MCF 10A (cell line): Measurements from ENCODE around the gene SLC22A23. TPM values are rescaled to one million over a fixed set of nuclear protein-coding genes. Genes with fewer than 3 reads are reported as not detected.

Source experiments
- BruUV-seq: library from RNA; stranded (reverse); fragments of 400-500 nt; replicated peaks from 2 replicates; lab custom pipeline; 2021; lab: Mats Ljungman, UMichigan
- CTCF ChIA-PET: fragments of 300-600 bp; sonication (Branson Sonifier 250); formaldehyde crosslinking; extraction: SDS; loops from one replicate; lab custom pipeline; 2021; ENCODE audit warnings: antibody characterized with exemption, inconsistent platforms; lab: Yijun Ruan, JAX
- POLR2A ChIA-PET: fragments of 300-600, 350-650 bp; sonication (Branson Sonifier 250); formaldehyde crosslinking; extraction: SDS; loops from one replicate; lab custom pipeline; 2020; ENCODE audit warnings: antibody characterized with exemption, inconsistent platforms; lab: Yijun Ruan, JAX
- DNase-seq: peaks from one replicate; pipeline ENCODE4 v3.0.0-alpha.2; 2018; ENCODE audit not compliant: unreplicated experiment
- H3K27ac Mint-ChIP-seq: one replicate; pipeline ENCODE4 v1.8.0; 2022; ENCODE audit warnings: mild to moderate bottlenecking, low read depth, mixed read lengths; ENCODE audit not compliant: unreplicated experiment
- H3K27me3 Mint-ChIP-seq: one replicate; pipeline ENCODE4 v1.8.0; 2022; ENCODE audit warnings: mixed read lengths; ENCODE audit not compliant: insufficient read depth, unreplicated experiment
- H3K36me3 Mint-ChIP-seq: one replicate; pipeline ENCODE4 v1.8.0; 2022; ENCODE audit warnings: mild to moderate bottlenecking, moderate library complexity, mixed read lengths; ENCODE audit not compliant: insufficient read depth, unreplicated experiment
- H3K4me1 Mint-ChIP-seq: one replicate; pipeline ENCODE4 v1.8.0; 2022; ENCODE audit warnings: mixed read lengths; ENCODE audit not compliant: insufficient read depth, unreplicated experiment
- H3K4me3 Mint-ChIP-seq: one replicate; pipeline ENCODE4 v1.8.0; 2022; ENCODE audit warnings: mild to moderate bottlenecking, moderate library complexity, mixed read lengths; ENCODE audit not compliant: unreplicated experiment
- H3K9me3 Mint-ChIP-seq: one replicate; pipeline ENCODE4 v1.8.0; 2022; ENCODE audit warnings: mixed read lengths; ENCODE audit not compliant: unreplicated experiment
- CTCF ChIP-seq: fragments of 200-600 bp; IDR thresholded peaks from one replicate; pipeline ENCODE4 v1.8.0; 2022; ENCODE audit warnings: antibody characterized with exemption, mild to moderate bottlenecking; ENCODE audit not compliant: unreplicated experiment
- intact Hi-C: fragments of 100-400 bp; cut with micrococcal nuclease; formaldehyde crosslinking; loops from 2 replicates; pipeline ENCODE4 v1.14.1; 2022
- total RNA-seq: library from RNA; stranded (reverse); gene quantifications from 2 replicates; pipeline ENCODE4 v1.2.3, GENCODE V29; 2022

Gene SLC22A23
- total RNA-seq, 1 experiment from 2014 or later, result 11.9 TPM

DNA sequence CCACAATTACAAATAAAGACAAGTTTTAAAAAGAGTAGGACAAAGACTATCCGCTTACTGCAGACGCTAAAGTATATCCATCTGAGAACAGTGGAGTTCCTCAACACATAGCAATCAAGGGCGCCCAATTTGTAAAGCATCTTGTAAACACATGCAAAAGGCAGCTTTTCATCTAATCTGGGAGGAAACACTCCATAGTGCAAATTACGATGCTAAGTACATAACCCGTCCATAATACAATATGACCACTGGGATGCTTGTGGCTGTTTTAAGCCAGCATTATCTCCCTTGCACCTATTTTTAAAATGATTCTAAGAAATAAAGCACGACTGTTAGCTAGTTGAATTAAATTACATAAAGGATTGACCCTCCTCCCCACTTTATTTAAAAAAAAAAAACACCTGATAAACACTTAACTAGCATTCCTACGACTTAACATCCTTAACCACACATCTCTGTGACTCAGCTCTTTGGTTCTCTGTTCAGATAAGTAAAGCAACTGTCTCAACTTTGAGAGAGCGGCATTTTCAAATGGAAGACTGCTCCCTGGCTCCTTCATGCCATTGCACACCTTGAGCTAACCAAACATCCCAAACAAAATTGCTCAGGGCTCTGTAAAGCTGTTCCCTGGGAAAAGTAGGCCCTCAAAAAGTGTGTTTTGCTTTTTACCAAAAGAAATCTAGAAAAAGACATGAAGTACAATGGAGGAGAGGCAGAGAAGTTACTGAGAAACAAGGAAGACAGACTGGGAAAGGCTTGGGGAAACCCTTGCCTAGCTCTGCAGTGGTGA, 14.2 kb downstream of the SLC22A23 start:
- CTCF ChIA-PET, result interaction anchor here (0.5 to 1.6 kb wide), 8 partner anchors 10 to 289 kb away, joined by 3 to 5 read pairs (median 3); no protein-coding TSS in a partner anchor
- H3K27ac Mint-ChIP-seq, result no peak overlapping the region
- no peaks in the 10 kb centered on the region for H3K36me3 Mint-ChIP-seq
- DNase-seq, result no peak
- POLR2A ChIA-PET, result interaction anchor here (0.9 to 1.5 kb wide), 8 partner anchors 11 to 76 kb away, joined by 3 to 11 read pairs (median 4); no protein-coding TSS in a partner anchor
- no peak for TF ChIP-seq CTCF
- intact Hi-C loops, result no loop called here
- no TSS peak for BruUV-seq
- H3K9me3 Mint-ChIP-seq, result no peaks in the 10 kb centered on the region
- H3K4me1 Mint-ChIP-seq, result peaks cover 11% of the 10 kb centered on the region
- no peak overlapping the region for H3K4me3 Mint-ChIP-seq
- H3K27me3 Mint-ChIP-seq, result no peaks in the 10 kb centered on the region

- TF ChIP-seq CTCF, result no peak
- Mint-ChIP-seq H3K27me3 (no peaks in the 10 kb centered on the region), H3K4me3 (no peak overlapping the region), H3K27ac (no peak overlapping the region), H3K9me3 (no peaks in the 10 kb centered on the region), H3K36me3 (peaks cover 6% of the 10 kb centered on the region), H3K4me1 (peaks cover 11% of the 10 kb centered on the region)
- POLR2A ChIA-PET, result interaction anchor here (0.8 kb wide), 1 partner anchor 29 kb away, joined by 5 read pairs; no protein-coding TSS in a partner anchor
- intact Hi-C loops, result no loop called here
- no TSS peak for BruUV-seq
- CTCF ChIA-PET, result interaction anchor here (0.6 to 1.1 kb wide), 3 partner anchors 13 to 292 kb away, joined by 3 to 4 read pairs (median 3); no protein-coding TSS in a partner anchor
- no peak for DNase-seq
Measured at GRCh38 chr6:3440911-3441310, 15.9 kb downstream of the SLC22A23 start.

DNA sequence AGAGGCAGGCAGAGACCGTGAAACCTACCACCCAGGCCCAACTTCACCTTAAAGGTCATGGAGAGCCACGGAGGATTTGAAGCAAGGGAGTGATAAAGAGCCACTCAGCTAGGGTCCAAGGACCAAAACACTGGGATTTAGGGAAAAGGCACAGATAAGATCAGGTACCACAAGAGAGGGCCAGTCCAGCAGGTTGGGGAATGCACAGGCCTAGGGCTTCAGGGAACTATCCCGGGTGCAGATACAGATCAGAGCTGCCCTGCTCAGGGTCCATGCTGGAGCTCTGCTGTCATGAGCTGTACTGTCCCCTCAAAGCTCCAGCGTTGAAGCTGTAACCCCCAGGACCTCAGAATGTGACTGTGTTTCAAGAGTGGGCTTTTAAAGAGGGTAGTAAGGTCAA, 16.9 kb downstream of the SLC22A23 start:
- H3K27ac Mint-ChIP-seq, result peak overlapping the region; percentile 35

More for the DNA sequence above, 16.9 kb downstream of the SLC22A23 start:
- BruUV-seq, result no TSS peak
- no peak overlapping the region for H3K4me3 Mint-ChIP-seq
- no peaks in the 10 kb centered on the region for H3K27me3 Mint-ChIP-seq
- intact Hi-C loops, result no loop called here
- CTCF ChIA-PET, result interaction anchor here (0.8 to 1.0 kb wide), 2 partner anchors 14 to 17 kb away, joined by 3 to 4 read pairs; no protein-coding TSS in a partner anchor
- POLR2A ChIA-PET, result interaction anchor here (0.6 to 0.7 kb wide), 2 partner anchors 18 to 230 kb away, joined by 3 read pairs; no protein-coding TSS in a partner anchor
- DNase-seq, result no peak
- H3K36me3 Mint-ChIP-seq, result peaks cover 6% of the 10 kb centered on the region
- no peaks in the 10 kb centered on the region for H3K9me3 Mint-ChIP-seq
- TF ChIP-seq CTCF, result no peak
- H3K4me1 Mint-ChIP-seq, result peaks cover 11% of the 10 kb centered on the region
